Neutrophil (primary cell): ENCODE measurements around the gene CHI3L1.
A peak's percentile ranks its signal among the peaks of the same experiment; 100 is the strongest.

Experiments used
- H3K27ac ChIP-seq: fragments of 200-600 bp; sonication (generic); 2 replicates; pipeline ENCODE4 v1.5.1; 2016; ENCODE audit warnings: mild to moderate bottlenecking, moderate library complexity
- H3K27me3 ChIP-seq: fragments of 200-600 bp; sonication (generic); 2 replicates; pipeline ENCODE4 v1.6.0; 2016; ENCODE audit warnings: mild to moderate bottlenecking
- H3K36me3 ChIP-seq: fragments of 200-600 bp; sonication (generic); 2 replicates; pipeline ENCODE4 v1.5.1; 2017
- H3K4me1 ChIP-seq, 2 experiments: fragments of 200-600 bp in 1 of 2; sonication (generic) in 1 of 2; 1 replicate in 1 of 2; 2 replicates in 1 of 2; pipeline versions ENCODE4 v1.5.1 to v1.6.1; 2013 to 2016; ENCODE audit warnings: low read depth in 1 of 2, low read length in 1 of 2, mild to moderate bottlenecking in 1 of 2, moderate library complexity in 1 of 2; ENCODE audit not compliant: control insufficient read depth in 1 of 2, insufficient read depth in 1 of 2
- H3K4me3 ChIP-seq, 2 experiments: fragments of 200-600 bp in 1 of 2; sonication (generic) in 1 of 2; 1 replicate in 1 of 2; 2 replicates in 1 of 2; pipeline ENCODE4 v1.5.1; 2013 to 2016; ENCODE audit warnings: low read depth in 1 of 2, low read length in 1 of 2, mild to moderate bottlenecking in 1 of 2, moderate library complexity in 1 of 2
- H3K9me3 ChIP-seq: fragments of 200-600 bp; sonication (generic); 2 replicates; pipeline ENCODE4 v1.5.1; 2016
- CTCF ChIP-seq: fragments of 200-600 bp; sonication (generic); IDR thresholded peaks from 2 replicates; pipeline ENCODE4 v1.5.1; 2016; ENCODE audit warnings: antibody characterized with exemption

Gene CHI3L1

GRCh38 chr1:203225071-203225470, 38.6 kb upstream of the CHI3L1 start:
- no peaks in the 10 kb centered on the region for H3K27me3 ChIP-seq
- H3K4me3 ChIP-seq = no peak overlapping the region
- H3K4me1 ChIP-seq = peaks cover 77 to 78% of the 10 kb centered on the region in 2 experiments
- TF ChIP-seq CTCF = no peak
- H3K9me3 ChIP-seq = no peaks in the 10 kb centered on the region
- H3K36me3 ChIP-seq = peaks cover 3% of the 10 kb centered on the region
- H3K27ac ChIP-seq = peak overlapping the region; percentile 32

- H3K36me3 ChIP-seq = peaks cover 3% of the 10 kb centered on the region
- no peaks in the 10 kb centered on the region for H3K9me3 ChIP-seq
- H3K27ac ChIP-seq = no peak overlapping the region
- no peak overlapping the region for H3K4me3 ChIP-seq
- no peak for TF ChIP-seq CTCF
- H3K4me1 ChIP-seq = peaks cover 72 to 76% of the 10 kb centered on the region in 2 experiments
- no peaks in the 10 kb centered on the region for H3K27me3 ChIP-seq
Measured at GRCh38 chr1:203223012-203223775, 36.7 kb upstream of the CHI3L1 start.

- H3K4me1 ChIP-seq = peaks cover 72 to 76% of the 10 kb centered on the region in 2 experiments
- no peaks in the 10 kb centered on the region for H3K27me3 ChIP-seq
- TF ChIP-seq CTCF = no peak
Measured at GRCh38 chr1:203219934-203220333, 33.4 kb upstream of the CHI3L1 start.

DNA sequence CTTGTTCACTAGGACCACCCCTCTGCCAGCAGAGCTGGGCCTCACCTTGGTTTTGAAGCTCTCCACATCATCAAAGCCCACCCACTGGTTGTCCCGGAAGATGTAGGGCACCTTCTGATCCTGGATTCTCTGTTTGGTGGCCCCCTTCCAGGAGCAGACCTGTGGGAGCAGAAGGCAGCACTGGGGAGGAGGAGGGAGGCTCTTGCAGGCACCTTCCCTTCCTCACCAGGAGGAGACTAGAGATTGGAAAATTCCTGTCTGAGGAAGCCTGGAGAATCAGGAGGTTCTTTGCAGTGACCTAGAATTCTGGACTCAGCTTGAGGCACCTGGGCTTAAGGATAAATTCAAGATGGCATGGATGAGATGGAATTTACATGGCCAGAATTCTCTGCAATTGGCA, 32.7 kb upstream of the CHI3L1 start:
- no peak overlapping the region for H3K4me3 ChIP-seq
- H3K9me3 ChIP-seq = no peaks in the 10 kb centered on the region
- no peaks in the 10 kb centered on the region for H3K27me3 ChIP-seq
- peak overlapping the region; percentile 85 for H3K27ac ChIP-seq
- peaks cover 3% of the 10 kb centered on the region for H3K36me3 ChIP-seq
- no peak for TF ChIP-seq CTCF
- H3K4me1 ChIP-seq = peaks cover 72 to 77% of the 10 kb centered on the region in 2 experiments

More at GRCh38 chr1:203219934-203220333, 33.4 kb upstream of the CHI3L1 start:
- no peaks in the 10 kb centered on the region for H3K9me3 ChIP-seq
- H3K36me3 ChIP-seq = peaks cover 3% of the 10 kb centered on the region
- H3K4me3 ChIP-seq = no peak overlapping the region
- no peak overlapping the region for H3K27ac ChIP-seq

- peak overlapping the region; percentile 85 for H3K27ac ChIP-seq
- H3K27me3 ChIP-seq = no peaks in the 10 kb centered on the region
- no peaks in the 10 kb centered on the region for H3K9me3 ChIP-seq
- no peaks in the 10 kb centered on the region for H3K36me3 ChIP-seq
- H3K4me3 ChIP-seq = peak overlapping the region; percentile 24 to 42
- TF ChIP-seq CTCF = no peak
- H3K4me1 ChIP-seq = peaks cover 70 to 74% of the 10 kb centered on the region in 2 experiments
Measured at GRCh38 chr1:203217668-203218067, 31.2 kb upstream of the CHI3L1 start.
